GM12873 (cell line): ENCODE measurements around the gene UNC93A.

Experiments
- TF ChIP-seq, protein P1 (sequence below): IDR thresholded peaks from 2 replicates; pipeline ENCODE4 v1.5.1; 2012; ENCODE audit warnings: low read depth, mild to moderate bottlenecking, moderate library complexity, low read length, control low read depth; ENCODE audit not compliant: insufficient read depth; ENCODE audit errors: missing control alignments

Gene UNC93A

DNA sequence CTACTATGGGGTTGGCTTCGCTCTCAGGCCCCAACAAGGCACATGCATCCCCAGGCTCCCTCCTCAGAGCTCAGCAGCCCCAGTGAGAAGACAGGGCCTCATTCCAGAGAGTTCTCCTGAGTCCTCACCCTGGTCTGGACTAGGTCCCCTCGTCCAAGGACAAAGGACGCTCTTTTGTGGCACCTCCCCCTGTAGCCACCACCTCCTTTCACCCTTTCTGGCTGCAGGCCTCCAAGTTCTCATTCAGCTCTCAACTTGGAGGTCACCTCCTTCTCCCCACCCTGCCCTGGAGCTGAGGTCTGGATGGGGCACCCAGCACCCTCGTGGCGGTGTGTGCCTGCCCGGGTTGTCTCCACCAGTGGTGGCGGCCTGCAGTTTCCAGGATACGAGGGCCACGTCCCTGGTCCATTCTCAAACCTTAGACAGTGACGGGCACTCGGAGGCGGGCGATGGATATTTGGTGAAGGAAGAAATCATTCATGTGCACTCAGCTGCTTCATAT, 2.5 kb downstream of the UNC93A start:
- TF ChIP-seq, protein P1, sequence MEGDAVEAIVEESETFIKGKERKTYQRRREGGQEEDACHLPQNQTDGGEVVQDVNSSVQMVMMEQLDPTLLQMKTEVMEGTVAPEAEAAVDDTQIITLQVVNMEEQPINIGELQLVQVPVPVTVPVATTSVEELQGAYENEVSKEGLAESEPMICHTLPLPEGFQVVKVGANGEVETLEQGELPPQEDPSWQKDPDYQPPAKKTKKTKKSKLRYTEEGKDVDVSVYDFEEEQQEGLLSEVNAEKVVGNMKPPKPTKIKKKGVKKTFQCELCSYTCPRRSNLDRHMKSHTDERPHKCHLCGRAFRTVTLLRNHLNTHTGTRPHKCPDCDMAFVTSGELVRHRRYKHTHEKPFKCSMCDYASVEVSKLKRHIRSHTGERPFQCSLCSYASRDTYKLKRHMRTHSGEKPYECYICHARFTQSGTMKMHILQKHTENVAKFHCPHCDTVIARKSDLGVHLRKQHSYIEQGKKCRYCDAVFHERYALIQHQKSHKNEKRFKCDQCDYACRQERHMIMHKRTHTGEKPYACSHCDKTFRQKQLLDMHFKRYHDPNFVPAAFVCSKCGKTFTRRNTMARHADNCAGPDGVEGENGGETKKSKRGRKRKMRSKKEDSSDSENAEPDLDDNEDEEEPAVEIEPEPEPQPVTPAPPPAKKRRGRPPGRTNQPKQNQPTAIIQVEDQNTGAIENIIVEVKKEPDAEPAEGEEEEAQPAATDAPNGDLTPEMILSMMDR, result no peak

- TF ChIP-seq, protein P1, result no peak
These were observed 3.1 kb downstream of the UNC93A start for GRCh38 chr6:167294241-167294640.

- TF ChIP-seq, protein P1, result no peak
These were observed 3.8 kb downstream of the UNC93A start for GRCh38 chr6:167294651-167295494.

DNA sequence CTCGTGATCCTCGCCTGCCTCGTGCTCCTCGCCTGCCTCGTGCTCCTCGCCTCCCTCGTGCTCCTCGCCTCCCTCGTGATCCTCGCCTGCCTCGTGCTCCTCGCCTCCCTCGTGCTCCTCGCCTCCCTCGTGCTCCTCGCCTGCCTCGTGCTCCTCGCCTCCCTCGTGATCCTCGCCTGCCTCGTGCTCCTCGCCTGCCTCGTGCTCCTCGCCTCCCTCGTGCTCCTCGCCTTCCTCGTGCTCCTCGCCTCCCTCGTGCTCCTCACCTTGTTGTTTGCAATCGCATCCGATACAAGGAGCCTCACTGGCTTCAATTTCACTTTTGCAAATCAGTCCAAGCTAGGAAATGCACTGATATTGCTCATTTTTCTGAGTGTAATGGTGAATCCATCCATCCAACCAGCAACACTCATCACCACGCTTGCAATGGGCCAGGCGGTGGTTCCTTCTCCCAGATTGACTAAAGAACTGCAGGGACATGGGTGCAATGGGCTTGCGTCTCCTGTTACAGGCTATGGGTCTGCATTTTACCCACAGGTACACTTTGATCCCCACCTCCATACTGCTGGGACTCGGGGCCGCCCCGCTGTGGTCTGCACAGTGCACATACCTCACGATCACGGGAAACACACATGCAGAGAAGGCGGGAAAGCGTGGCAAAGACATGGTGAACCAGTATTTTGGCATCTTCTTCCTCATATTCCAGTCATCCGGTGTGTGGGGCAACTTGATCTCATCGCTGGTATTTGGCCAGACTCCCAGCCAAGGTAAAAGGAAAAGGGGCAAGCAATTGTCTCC, 4.6 kb downstream of the UNC93A start:
- TF ChIP-seq, protein P1, result no peak

DNA sequence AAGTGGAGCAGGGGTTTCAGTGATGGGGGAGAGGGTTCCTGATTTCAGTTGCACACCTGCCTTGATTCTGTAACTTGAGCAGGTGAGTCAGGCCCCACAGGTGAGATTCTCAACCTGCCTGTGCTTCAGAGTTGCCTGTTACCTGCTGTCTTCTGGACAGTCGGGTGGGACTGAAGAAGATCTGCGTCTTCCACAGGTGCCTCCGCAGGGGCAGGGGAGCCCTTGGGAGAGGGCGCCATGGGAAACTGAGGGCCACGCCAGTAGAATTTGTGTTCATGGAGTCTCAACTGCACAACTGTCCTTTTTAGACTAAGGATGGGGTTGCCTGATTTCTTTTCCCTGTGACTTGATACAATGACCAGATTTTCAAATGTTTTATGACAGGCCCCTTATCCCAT, 5.2 kb downstream of the UNC93A start:
- TF ChIP-seq, protein P1, result no peak

- TF ChIP-seq, protein P1, result no peak
These were observed 5.8 kb downstream of the UNC93A start for GRCh38 chr6:167296902-167297301.

DNA sequence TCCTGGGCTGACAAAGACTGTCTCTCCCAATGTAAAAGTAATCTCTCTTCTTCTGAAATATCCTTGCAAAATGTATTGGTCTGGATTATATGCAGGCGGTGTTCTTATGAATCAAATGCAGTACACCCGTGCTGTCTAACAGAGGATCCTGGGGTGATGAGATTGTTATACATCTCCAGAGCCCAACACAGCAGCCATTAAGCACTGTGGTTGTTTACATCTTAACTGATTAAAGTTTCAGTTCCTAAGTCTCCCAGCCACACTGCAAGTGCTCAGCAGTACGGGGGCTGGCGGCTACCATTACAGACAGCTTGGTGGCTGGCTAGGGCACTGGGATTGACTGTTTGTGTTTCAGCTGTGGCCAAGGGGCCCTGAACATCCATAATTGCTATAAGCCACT, 7.0 kb downstream of the UNC93A start:
- TF ChIP-seq, protein P1, result no peak
